Aorta (tissue), 5 donors: ENCODE measurements around the gene WIPF3. TPM values are rescaled to one million over a fixed set of nuclear protein-coding genes. Genes with fewer than 3 reads are reported as not detected.

Source experiments
- ATAC-seq: fragments of 200-7000 bp; cut with Tn5 transposase; one replicate; pipeline ENCODE4 v1.9.1; 2022; ENCODE audit warnings: moderate library complexity; ENCODE audit not compliant: low FRiP score
- DNase-seq, 2 donors: peaks; one replicate each; pipeline ENCODE4 v3.0.0-alpha.2; 2020
- H3K27ac ChIP-seq, 2 donors: one replicate each; pipeline ENCODE4 v1.5.1; 2013; ENCODE audit warnings: low read length in 2 of 2, mild to moderate bottlenecking in 2 of 2, moderate library complexity in 2 of 2, control low read depth in 1 of 2, inconsistent platforms in 1 of 2, low read depth in 1 of 2
- H3K27me3 ChIP-seq, 2 donors: one replicate each; pipeline ENCODE4 v1.6.1; 2013; ENCODE audit warnings: control low read depth in 1 of 2, low read length in 1 of 2, mild to moderate bottlenecking in 1 of 2, moderate library complexity in 1 of 2; ENCODE audit not compliant: insufficient read depth in 2 of 2, control insufficient read depth in 1 of 2
- H3K36me3 ChIP-seq, 2 donors: one replicate each; pipeline ENCODE4 v1.6.1; 2013; ENCODE audit warnings: control low read depth in 1 of 2, low read length in 1 of 2, mild to moderate bottlenecking in 1 of 2; ENCODE audit not compliant: insufficient read depth in 2 of 2, control insufficient read depth in 1 of 2
- H3K4me1 ChIP-seq, 2 donors: one replicate each; pipeline ENCODE4 v1.6.1; 2013; ENCODE audit warnings: low read length in 2 of 2, control low read depth in 1 of 2, mild to moderate bottlenecking in 1 of 2, moderate library complexity in 1 of 2; ENCODE audit not compliant: insufficient read depth in 2 of 2, control insufficient read depth in 1 of 2
- H3K4me3 ChIP-seq, 2 donors: one replicate each; pipeline ENCODE4 v1.5.1; 2013; ENCODE audit warnings: low read length in 2 of 2, control low read depth in 1 of 2, mild to moderate bottlenecking in 1 of 2
- H3K9me3 ChIP-seq: one replicate; pipeline ENCODE4 v1.6.1; 2013; ENCODE audit warnings: mild to moderate bottlenecking, low read length; ENCODE audit not compliant: control insufficient read depth
- WGBS, 2 donors: extraction: QIAGEN DNeasy Blood & Tissue Kit; methylation state at CpG; one replicate each; pipeline ENCODE4 v1.1.7; 2013; 5-methylcytosine and 5-hydroxymethylcytosine counted together
- intact Hi-C, 2 donors: fragments of 100-400 bp; cut with DNase I; formaldehyde crosslinking; loops; one replicate each; pipeline versions ENCODE4 v1.14.2 to v1.15.0; 2022
- polyA plus RNA-seq, 2 donors: library from polyadenylated mRNA; stranded (reverse); fragments of 200-250 nt; gene quantifications; one replicate each; pipeline ENCODE4 v1.2.3, GENCODE V29; 2013
- total RNA-seq, 2 donors: library from RNA; stranded (reverse); fragmentation: NEBNext Ultra II Directional; extraction: Animal tissue kit (Norgen Biotek cat#: 25700); gene quantifications; one replicate each; pipeline ENCODE4 v1.2.1, GENCODE V29; 2021
- donor health status: healthy with polysubstance abuse.
- donor health status: Bipolar disorder and iron deficiency.
- donor health status: DM: no; HTN: no; CAD: no.
- donor health status: DM: no; HTN: no; CAD: no.
- donor health status: DM: yes; HTN: yes; CAD: no.

Gene WIPF3
- total and polyA plus RNA-seq, 4 donors = 2.1 to 4.3 (median 2.9) TPM

DNA sequence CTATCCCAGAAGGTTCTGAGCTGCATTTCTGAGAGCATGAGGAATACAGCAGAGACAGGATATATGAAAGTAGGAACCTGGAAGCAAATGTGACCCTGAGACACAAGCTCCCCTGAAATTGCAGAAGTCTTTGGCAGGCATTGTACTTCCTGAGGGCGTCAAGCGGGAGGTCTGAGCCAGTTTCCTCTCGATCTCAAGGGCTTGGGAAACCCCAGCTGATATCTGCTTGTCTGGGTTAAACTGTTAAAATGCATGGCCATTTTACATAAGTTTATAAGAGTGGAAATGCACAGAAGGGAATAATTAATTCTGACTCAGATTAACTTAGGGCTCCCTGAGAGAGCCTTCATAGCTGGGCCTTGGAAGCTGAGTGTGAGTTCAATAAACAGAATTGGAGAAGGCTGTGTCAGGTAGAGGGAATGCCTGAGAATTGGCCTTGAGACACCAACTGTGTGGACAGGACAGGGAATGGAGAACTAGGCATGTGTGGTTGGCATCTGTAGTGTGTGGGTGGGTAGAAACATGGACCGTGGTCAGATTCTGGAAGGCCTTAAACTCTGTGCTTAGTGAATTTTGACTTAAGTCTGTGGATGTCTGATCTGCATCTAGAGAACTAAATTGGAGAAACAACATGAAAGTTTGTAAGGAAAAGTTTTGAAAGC lies 53.3 kb downstream of the WIPF3 start:
- ATAC-seq = peak; percentile 15
- 73 to 74% methylated on average over 4 of the region's 4 CpGs for WGBS, 2 donors
- no peaks in the 10 kb centered on the region for H3K4me1 ChIP-seq
- DNase-seq = peak in 1 of 2 donors; percentile 60
- H3K27me3 ChIP-seq = peaks cover 0 to 3% of the 10 kb centered on the region in 2 donors
- H3K9me3 ChIP-seq = no peaks in the 10 kb centered on the region
- intact Hi-C loops = no loop called here
- H3K4me3 ChIP-seq = no peak overlapping the region
- no peaks in the 10 kb centered on the region for H3K36me3 ChIP-seq
- H3K27ac ChIP-seq = no peak overlapping the region

DNA sequence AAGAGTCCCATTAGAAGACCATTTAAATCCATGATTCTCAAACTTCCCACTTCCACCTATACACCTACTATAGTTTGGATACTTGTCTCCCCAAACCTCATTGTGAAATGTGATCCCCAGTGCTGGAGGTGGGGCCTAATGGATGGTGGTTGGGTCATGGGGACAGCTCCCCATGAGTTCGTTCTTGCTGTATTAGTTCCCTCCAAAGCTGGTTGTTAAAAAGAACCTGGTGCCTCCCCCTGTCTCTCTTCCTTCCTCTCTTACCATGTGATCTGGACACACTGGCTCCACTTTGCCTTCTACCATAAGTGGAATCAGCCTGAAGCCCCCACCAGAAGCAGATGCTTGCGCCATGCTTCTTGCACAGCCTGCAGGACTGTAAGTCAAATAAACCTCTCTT lies 53.9 kb downstream of the WIPF3 start:
- 92% methylated on average over 2 of the region's 2 CpGs for WGBS, 2 donors
- DNase-seq (no peak), ATAC-seq (no peak)
- no peaks in the 10 kb centered on the region for H3K36me3 ChIP-seq
- H3K9me3 ChIP-seq = no peaks in the 10 kb centered on the region
- no peaks in the 10 kb centered on the region for H3K27me3 ChIP-seq
- H3K4me3 ChIP-seq = no peak overlapping the region
- H3K27ac ChIP-seq = no peak overlapping the region
- intact Hi-C loops = no loop called here
- H3K4me1 ChIP-seq = no peaks in the 10 kb centered on the region

DNA sequence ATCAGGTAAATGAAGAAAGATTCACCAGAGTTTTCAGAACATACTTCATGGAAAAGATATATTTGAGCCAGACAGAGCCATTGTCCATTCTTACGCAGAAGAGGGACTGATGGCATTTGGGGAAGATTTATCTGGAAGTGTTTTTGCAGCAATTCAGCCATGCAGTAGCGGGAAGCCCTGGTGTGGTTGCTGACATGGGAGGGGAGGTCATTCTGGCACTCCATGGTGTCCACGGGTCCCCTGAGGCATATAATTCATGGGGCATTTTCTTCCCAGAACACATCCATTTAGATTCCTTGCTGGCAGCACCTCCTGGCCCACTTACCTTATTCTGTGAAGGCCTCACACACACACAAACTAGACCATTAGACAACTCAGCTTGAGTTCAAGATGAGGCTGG lies 55.6 kb downstream of the WIPF3 start:
- intact Hi-C loops = no loop called here
- H3K36me3 ChIP-seq = no peaks in the 10 kb centered on the region
- peaks cover 0 to 4% of the 10 kb centered on the region in 2 donors for H3K4me1 ChIP-seq
- H3K27ac ChIP-seq = no peak overlapping the region
- no peaks in the 10 kb centered on the region for H3K27me3 ChIP-seq
- H3K4me3 ChIP-seq = no peak overlapping the region
- ATAC-seq (no peak), DNase-seq (no peak)
- WGBS, 2 donors = 83 to 92% methylated on average over 3 of the region's 3 CpGs
- H3K9me3 ChIP-seq = no peaks in the 10 kb centered on the region

- ATAC-seq (no peak), DNase-seq (no peak)
- H3K27me3 ChIP-seq = no peaks in the 10 kb centered on the region
- intact Hi-C loops = no loop called here
- peaks cover 0 to 4% of the 10 kb centered on the region in 2 donors for H3K4me1 ChIP-seq
- 63 to 70% methylated on average over 2 of the region's 2 CpGs for WGBS, 2 donors
- no peak overlapping the region for H3K27ac ChIP-seq
- H3K4me3 ChIP-seq = no peak overlapping the region
- no peaks in the 10 kb centered on the region for H3K36me3 ChIP-seq
- H3K9me3 ChIP-seq = no peaks in the 10 kb centered on the region
Observed at GRCh38 chr7:29864656-29865055, 58.3 kb downstream of the WIPF3 start.

DNA sequence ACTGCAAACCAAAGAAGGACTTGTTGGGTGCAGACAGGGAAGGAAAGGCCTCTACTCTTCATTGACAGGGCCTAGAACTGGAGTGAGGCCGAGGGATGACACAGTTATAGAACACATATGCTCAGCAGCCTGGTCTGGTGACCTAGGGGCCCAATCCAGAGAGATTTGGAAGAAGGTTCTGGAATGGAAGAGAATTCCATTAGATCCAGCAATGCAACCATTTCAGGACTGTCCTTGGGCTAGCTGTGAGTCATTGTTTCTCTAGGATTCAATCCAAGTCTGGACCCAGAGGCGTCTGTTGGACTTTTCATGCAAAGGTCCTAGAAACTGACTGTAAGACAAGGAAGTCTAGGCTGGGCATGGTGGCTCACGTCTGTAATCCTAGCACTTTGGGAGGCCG lies 59.2 kb downstream of the WIPF3 start:
- H3K4me1 ChIP-seq = peaks cover 0 to 4% of the 10 kb centered on the region in 2 donors
- peak; percentile 84 for ATAC-seq
- H3K4me3 ChIP-seq = no peak overlapping the region
- 20 to 30% methylated on average over 4 of the region's 4 CpGs for WGBS, 2 donors
- H3K36me3 ChIP-seq = no peaks in the 10 kb centered on the region
- H3K27ac ChIP-seq = peak overlapping the region in 1 of 2 donors; percentile 54
- no peaks in the 10 kb centered on the region for H3K9me3 ChIP-seq
- no peaks in the 10 kb centered on the region for H3K27me3 ChIP-seq
- intact Hi-C loops = no loop called here
- DNase-seq = peak in 1 of 2 donors; percentile 61

DNA sequence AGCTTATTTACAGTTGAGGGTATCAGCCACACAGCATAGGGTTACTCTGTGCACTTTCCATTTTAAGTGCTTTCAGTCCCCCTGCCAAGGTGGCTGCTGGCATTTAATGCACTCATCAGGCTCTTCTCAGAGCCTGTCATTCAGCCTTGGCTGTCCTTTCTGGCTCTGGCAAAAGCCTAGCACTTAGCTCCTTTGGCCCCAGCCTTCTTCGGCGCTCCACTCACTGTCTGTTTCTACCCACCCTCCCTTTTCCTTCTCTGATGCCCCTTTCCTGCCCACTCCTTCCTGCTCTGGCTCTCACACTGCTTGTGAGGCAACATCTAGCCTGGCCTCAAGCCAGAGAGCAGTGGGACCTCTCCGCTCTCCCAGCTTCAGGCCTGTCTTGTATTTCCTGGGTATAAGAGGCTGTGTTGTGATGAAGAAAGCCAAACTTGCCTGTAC lies 60.2 kb downstream of the WIPF3 start:
- intact Hi-C loops = no loop called here
- peak; percentile 81 to 84 for DNase-seq
- ATAC-seq = peak; percentile 63
- Histone ChIP-seq H3K27me3 (no peaks in the 10 kb centered on the region), H3K4me1 (peaks cover 0 to 4% of the 10 kb centered on the region in 2 donors), H3K36me3 (no peaks in the 10 kb centered on the region), H3K4me3 (no peak overlapping the region), H3K27ac (peak overlapping the region in 1 of 2 donors; percentile 59), H3K9me3 (no peaks in the 10 kb centered on the region)
- WGBS, 2 donors = 5% methylated on average over 3 of the region's 3 CpGs

- DNase-seq = no peak
- WGBS, 2 donors = 44 to 48% methylated on average over 5 of the region's 5 CpGs
- Histone ChIP-seq H3K4me1 (no peaks in the 10 kb centered on the region), H3K36me3 (no peaks in the 10 kb centered on the region), H3K27ac (no peak overlapping the region), H3K9me3 (no peaks in the 10 kb centered on the region), H3K27me3 (no peaks in the 10 kb centered on the region), H3K4me3 (no peak overlapping the region)
- ATAC-seq = no peak
- intact Hi-C loops = loop anchor here in 1 of 2 donors (10.0 kb wide), 1 partner anchor 193 kb away; no protein-coding TSS in a partner anchor
Observed at GRCh38 chr7:29871787-29872398, 65.6 kb downstream of the WIPF3 start.

- H3K4me3 ChIP-seq = no peak overlapping the region
- no peaks in the 10 kb centered on the region for H3K4me1 ChIP-seq
- H3K27me3 ChIP-seq = no peaks in the 10 kb centered on the region
- H3K36me3 ChIP-seq = no peaks in the 10 kb centered on the region
- ATAC-seq (no peak), DNase-seq (no peak)
- H3K27ac ChIP-seq = no peak overlapping the region
- no peaks in the 10 kb centered on the region for H3K9me3 ChIP-seq
- intact Hi-C loops = loop anchor here in 1 of 2 donors (10.0 kb wide), 1 partner anchor 191 kb away; no protein-coding TSS in a partner anchor
- 93 to 95% methylated on average over 4 of the region's 4 CpGs for WGBS, 2 donors
Observed at GRCh38 chr7:29873644-29874294, 67.5 kb downstream of the WIPF3 start.
